K562 (cell line): ENCODE results near the gene FAM186B. TPM values are rescaled to one million over a fixed set of nuclear protein-coding genes. Genes with fewer than 3 reads are reported as not detected.

Experiments
- ATAC-seq: fragments of 200-7000 bp; cut with Tn5 transposase; 3 replicates; pipeline ENCODE4 v1.9.1; 2020; ENCODE audit warnings: moderate library complexity
- BruUV-seq: library from RNA; stranded (reverse); fragments of 400-500 nt; replicated peaks from 2 replicates; lab custom pipeline; 2021; lab: Mats Ljungman, UMichigan
- CTCF ChIA-PET: fragments of 300-600 bp; formaldehyde crosslinking; extraction: SDS; loops from one replicate; lab custom pipeline; 2021; ENCODE audit warnings: low intra/inter-chr PET ratio; lab: Yijun Ruan, JAX
- POLR2A ChIA-PET: fragments of 300-600, 350-650 bp; sonication (Branson Sonifier 250); formaldehyde crosslinking; extraction: SDS; loops from one replicate; lab custom pipeline; 2021; ENCODE audit warnings: antibody characterized with exemption, inconsistent platforms; lab: Yijun Ruan, JAX
- DNase-seq, 4 experiments: peaks; one replicate each; pipeline versions ENCODE4 v3.0.0 to v3.0.0-alpha.2; 2011 to 2018; ENCODE audit warnings: low spot score in 3 of 4, mixed read lengths in 3 of 4; ENCODE audit errors: extremely low read depth in 1 of 4
- FAIRE-seq: peaks from 2 replicates; lab custom pipeline; 2011; peaks lifted over from hg19 to GRCh38; lab: Jason Lieb, UNC
- H2AFZ ChIP-seq: 2 replicates; pipeline ENCODE4 v1.6.0; 2011; ENCODE audit warnings: low read depth, low read length, control low read depth, inconsistent platforms
- H3K27ac ChIP-seq: fragments of 200-600 bp; 3 replicates; pipeline ENCODE4 v1.8.0; 2011; ENCODE audit warnings: low read depth, mild to moderate bottlenecking, control low read depth, inconsistent platforms, low read length, moderate library complexity, mixed read lengths; ENCODE audit errors: extremely low read depth
- H3K27me3 ChIP-seq, 2 experiments: fragments of 300-600 bp in 1 of 2; 2 replicates in 1 of 2; 3 replicates in 1 of 2; pipeline versions ENCODE4 v1.6.0 to v1.8.0; 2011; ENCODE audit warnings: inconsistent platforms in 2 of 2, low read length in 2 of 2, mild to moderate bottlenecking in 1 of 2, mixed read lengths in 1 of 2, moderate library complexity in 1 of 2; ENCODE audit not compliant: control insufficient read depth in 2 of 2, insufficient read depth in 2 of 2
- H3K36me3 ChIP-seq: fragments of 300-600 bp; 3 replicates; pipeline ENCODE4 v1.8.0; 2011; ENCODE audit warnings: mild to moderate bottlenecking, low read length, inconsistent platforms; ENCODE audit not compliant: control insufficient read depth, insufficient read depth
- H3K4me1 ChIP-seq, 2 experiments: fragments of 200-600 bp in 1 of 2; replicated peaks in 1 of 2; 2 replicates in 1 of 2; 3 replicates in 1 of 2; pipeline versions ENCODE4 v1.5.1 to v1.8.0; 2011; ENCODE audit warnings: inconsistent platforms in 2 of 2, low read length in 2 of 2, mild to moderate bottlenecking in 1 of 2, mixed read lengths in 1 of 2, moderate library complexity in 1 of 2; ENCODE audit not compliant: control insufficient read depth in 2 of 2, insufficient read depth in 2 of 2
- H3K4me2 ChIP-seq: 2 replicates; pipeline ENCODE4 v1.6.1; 2011; ENCODE audit warnings: low read length, control low read depth, inconsistent platforms, mixed read lengths; ENCODE audit not compliant: insufficient read depth
- H3K4me3 ChIP-seq: fragments of 200-600 bp; sonication (generic), shearing (Covaris generic); 2 replicates; pipeline ENCODE4 v1.5.1; 2016; ENCODE audit warnings: control low read depth, inconsistent platforms
- H3K79me2 ChIP-seq: fragments of 200-600 bp; 3 replicates; pipeline ENCODE4 v1.8.0; 2011; ENCODE audit warnings: low read length, inconsistent platforms; ENCODE audit not compliant: control insufficient read depth, insufficient read depth
- H3K9ac ChIP-seq, 2 experiments: 2 replicates each; pipeline versions ENCODE4 v1.6.0 to v1.6.1; 2011; ENCODE audit warnings: low read depth in 2 of 2, low read length in 2 of 2, control low read depth in 1 of 2, inconsistent platforms in 1 of 2, mild to moderate bottlenecking in 1 of 2, mixed read lengths in 1 of 2; ENCODE audit not compliant: insufficient read depth in 1 of 2
- H3K9me1 ChIP-seq: one replicate; pipeline ENCODE4 v1.6.0; 2011; ENCODE audit warnings: inconsistent platforms, mild to moderate bottlenecking, low read length, moderate library complexity; ENCODE audit not compliant: control insufficient read depth, insufficient read depth
- H3K9me3 ChIP-seq: replicated peaks from 2 replicates; pipeline ENCODE4 v1.5.1; 2011; ENCODE audit warnings: low read depth, low read length, inconsistent platforms; ENCODE audit not compliant: control insufficient read depth, insufficient read depth
- H4K20me1 ChIP-seq: replicated peaks from 2 replicates; pipeline ENCODE4 v1.6.1; 2011; ENCODE audit warnings: low read length, inconsistent platforms, mixed read lengths; ENCODE audit not compliant: control insufficient read depth, insufficient read depth
- CBX3 ChIP-seq, 2 experiments: IDR thresholded peaks; 1 replicate in 1 of 2; 2 replicates in 1 of 2; pipeline ENCODE4 v1.6.1; 2012; ENCODE audit warnings: inconsistent platforms in 2 of 2, low read length in 2 of 2, borderline replicate concordance in 1 of 2, control low read depth in 1 of 2
- FOXA3 ChIP-seq, 2 experiments: fragments of 450-650 bp in 1 of 2; sonication (generic) in 1 of 2; formaldehyde crosslinking; IDR thresholded peaks in 1 of 2; conservative IDR thresholded peaks in 1 of 2; 2 replicates each; pipeline versions ENCODE4 v1.4.0 to v1.8.0; 2020 to 2022; ENCODE audit warnings: mild to moderate bottlenecking in 2 of 2, missing genetic modification reagents in 1 of 2
- FOXJ2 ChIP-seq: fragments of 200-800 bp; sonication (Bioruptor generic); IDR thresholded peaks from 2 replicates; pipeline ENCODE4 v1.6.1; 2016; ENCODE audit warnings: missing genetic modification characterization, missing compliant biosample characterization
- GATA2 ChIP-seq: sonication (generic); formaldehyde crosslinking; IDR thresholded peaks from 2 replicates; pipeline ENCODE4 v1.4.0; 2020; ENCODE audit warnings: mild to moderate bottlenecking, missing genetic modification reagents
- GTF3C2 ChIP-seq: IDR thresholded peaks from 3 replicates; pipeline ENCODE4 v1.6.1; 2011; ENCODE audit warnings: borderline replicate concordance, mild to moderate bottlenecking, moderate library complexity; ENCODE audit not compliant: insufficient read length; ENCODE audit errors: extremely low read depth
- HMG20A ChIP-seq: fragments of 450-650 bp; formaldehyde crosslinking; conservative IDR thresholded peaks from 2 replicates; pipeline ENCODE4 v1.4.0; 2020; ENCODE audit warnings: mild to moderate bottlenecking, mixed read lengths
- KLF10 ChIP-seq: fragments of 250-450 bp; sonication (Bioruptor Pico); IDR thresholded peaks from 2 replicates; pipeline ENCODE4 v1.6.1; 2021; ENCODE audit warnings: matching md5 sums
- KLF6 ChIP-seq: fragments of 250-450 bp; sonication (Bioruptor Pico); IDR thresholded peaks from 2 replicates; pipeline ENCODE4 v1.4.0; 2020; ENCODE audit warnings: mild to moderate bottlenecking, moderate library complexity, borderline replicate concordance
- MBD2 ChIP-seq: sonication (generic); IDR thresholded peaks from 2 replicates; pipeline ENCODE4 v1.6.1; 2016; ENCODE audit warnings: low read depth, borderline replicate concordance
- MTF1 ChIP-seq: fragments of 250-450 bp; sonication (Bioruptor Pico); IDR thresholded peaks from 2 replicates; pipeline ENCODE4 v1.9.0; 2021; ENCODE audit warnings: moderate library complexity, mild to moderate bottlenecking, inconsistent platforms, borderline replicate concordance
- MYNN ChIP-seq, 2 experiments: sonication (generic); formaldehyde crosslinking in 1 of 2; IDR thresholded peaks; 2 replicates each; pipeline versions ENCODE4 v1.5.0 to v1.6.1; 2016 to 2020; ENCODE audit warnings: antibody characterized with exemption in 1 of 2, missing genetic modification reagents in 1 of 2
- POLR2AphosphoS5 ChIP-seq: IDR thresholded peaks from 2 replicates; pipeline ENCODE4 v1.6.1; 2011; ENCODE audit warnings: mild to moderate bottlenecking, low read depth, low read length, moderate library complexity; ENCODE audit not compliant: control insufficient read depth, insufficient read depth
- RBM17 ChIP-seq: fragments of 200-400 bp; formaldehyde crosslinking; IDR thresholded peaks from 2 replicates; pipeline ENCODE4 v1.6.1; 2017; ENCODE audit warnings: low read depth, mild to moderate bottlenecking, low read length, borderline replicate concordance
- STAG1 ChIP-seq: sonication (generic); formaldehyde crosslinking; IDR thresholded peaks from 2 replicates; pipeline ENCODE4 v1.5.0; 2020; ENCODE audit warnings: missing genetic modification reagents, borderline replicate concordance
- TEAD4 ChIP-seq, 2 experiments: sonication (generic) in 1 of 2; formaldehyde crosslinking in 1 of 2; IDR thresholded peaks; 2 replicates each; pipeline versions ENCODE4 v1.6.1 to v1.8.0; 2012 to 2022; ENCODE audit warnings: borderline replicate concordance in 1 of 2, inconsistent platforms in 1 of 2, low read length in 1 of 2, mild to moderate bottlenecking in 1 of 2, missing genetic modification reagents in 1 of 2
- U2AF2 ChIP-seq: fragments of 200-400 bp; formaldehyde crosslinking; optimal IDR thresholded peaks from 2 replicates; pipeline ENCODE3; 2017; ENCODE audit warnings: low read depth, mild to moderate bottlenecking, low read length
- ZBTB1 ChIP-seq: sonication (generic); formaldehyde crosslinking; IDR thresholded peaks from 2 replicates; pipeline ENCODE4 v1.8.1; 2023; ENCODE audit warnings: missing genetic modification reagents, low read depth, mild to moderate bottlenecking, borderline replicate concordance
- ZKSCAN8 ChIP-seq: fragments of 200-800 bp; sonication (Bioruptor generic); IDR thresholded peaks from 2 replicates; pipeline ENCODE4 v1.6.1; 2016; ENCODE audit warnings: missing genetic modification characterization, missing compliant biosample characterization
- WGBS: fragments of 100-300 bp; shearing (Covaris generic); methylation state at CpG from one replicate; pipeline ENCODE4 v1.1.6; 2016; ENCODE audit warnings: low coverage, mixed read lengths; ENCODE audit not compliant: insufficient coverage; ENCODE audit errors: missing lambda C conversion rate; 5-methylcytosine and 5-hydroxymethylcytosine counted together
- in situ Hi-C: fragments of 300-500 bp; cut with MboI; formaldehyde crosslinking; loops from 4 replicates; pipeline ENCODE4 v1.15.0; 2018; ENCODE audit warnings: inconsistent platforms, mixed read lengths
- intact Hi-C: fragments of 100-400 bp; cut with micrococcal nuclease; formaldehyde crosslinking; loops from 2 replicates; pipeline ENCODE4 v1.14.2; 2022
- polyA plus RNA-seq, 8 experiments: library from polyadenylated mRNA; depleted of rRNA in 4 of 8; stranded (reverse) in 5 of 8; unstranded in 3 of 8; fragments of >200 nt; fragmentation: Nextera tagmentation in 2 of 8; fragmentation: Illumina TruSeq in 1 of 8; extraction: Ambion mirVana in 2 of 8; extraction: Trizol in 1 of 8; gene quantifications; 2 replicates each; pipeline versions ENCODE4 v1.2.1 to v1.2.3, GENCODE V29; 2011 to 2014; ENCODE audit warnings: inconsistent platforms in 1 of 8, missing spikeins in 1 of 8
- total RNA-seq, 7 experiments: library from RNA; depleted of rRNA in 6 of 7; stranded (reverse); fragments of >200 nt in 6 of 7; fragmentation: Illumina TruSeq in 2 of 7; extraction: Trizol in 2 of 7; gene quantifications; 2 replicates each; pipeline versions ENCODE4 v1.2.1 to v1.2.3, GENCODE V29; 2011 to 2021; ENCODE audit warnings: low replicate concordance in 1 of 7

FAM186B gene
- total and polyA plus RNA-seq, 9 of the 15 experiments (the other 6 are each of a cell fraction or from before 2014, with no cell fraction given): 0.07 to 0.42 (median 0.15) TPM

- TF ChIP-seq GTF3C2: no peak
Measured at GRCh38 chr12:49547090-49547690, 58.2 kb downstream of the FAM186B start (continued).

GRCh38 chr12:49546481-49546880, 59.0 kb downstream of the FAM186B start:
- DNase-seq: no peak
- peaks cover 3% of the 10 kb centered on the region for H3K9me1 ChIP-seq
- WGBS: 0% methylated on average over 1 of the region's 3 CpGs
- H3K79me2 ChIP-seq: no peaks in the 10 kb centered on the region
- H2AFZ ChIP-seq: no peak overlapping the region
- H4K20me1 ChIP-seq: no peaks in the 10 kb centered on the region
- H3K4me1 ChIP-seq: peaks cover 0 to 22% of the 10 kb centered on the region in 2 experiments; a peak in 2 of 5 replicates
- in situ Hi-C loops: no loop called here
- intact Hi-C loops: no loop called here
- FAIRE-seq: no peak
- ChIA-PET CTCF (no interaction called here), POLR2A (interaction anchor here (0.6 to 1.1 kb wide), 5 partner anchors 8 to 116 kb away, joined by 3 read pairs; no protein-coding TSS in a partner anchor)
- no TSS peak for BruUV-seq
- no peak overlapping the region for H3K4me2 ChIP-seq
- H3K9me3 ChIP-seq: no peaks in the 10 kb centered on the region
- no peak overlapping the region for H3K27ac ChIP-seq
- H3K9ac ChIP-seq: 0 out of 4 replicates have a peak overlapping the region, but pooled peaks of 1 of the 2 experiments have one; percentile 26
- peaks cover 13 to 41% of the 10 kb centered on the region in 2 experiments; a peak in 4 of 5 replicates for H3K27me3 ChIP-seq
- H3K36me3 ChIP-seq: no peaks in the 10 kb centered on the region
- ATAC-seq: no peak
- no peak overlapping the region for H3K4me3 ChIP-seq
- no peak for TF ChIP-seq ZKSCAN8 (CRISPR knock-in tag)
- no peak for TF ChIP-seq GATA2 (CRISPR knock-in tag)
- no peak for TF ChIP-seq FOXJ2 (tag)
- no peak for TF ChIP-seq POLR2AphosphoS5
- TF ChIP-seq STAG1 (CRISPR knock-in tag): no peak
- no peak for TF ChIP-seq KLF10 (CRISPR knock-in tag)
- TF ChIP-seq FOXA3 (CRISPR knock-in tag; conservative IDR thresholded peaks at IDR 0.05 in 1 of 2, IDR thresholded peaks at IDR 0.05 in 1 of 2): no peak
- no peak for TF ChIP-seq KLF6 (CRISPR knock-in tag)
- no peak for TF ChIP-seq MBD2
- TF ChIP-seq U2AF2: no peak
- no peak for TF ChIP-seq MTF1
- no peak for TF ChIP-seq CBX3 (IDR thresholded peaks at IDR 0.05; ENCODE audit: borderline replicate concordance in 1 of 2, low read length in 2 of 2)
- TF ChIP-seq HMG20A: no peak
- TF ChIP-seq TEAD4 (IDR thresholded peaks at IDR 0.05; ENCODE audit: low read length): no peak
- TF ChIP-seq TEAD4 (CRISPR knock-in tag; IDR thresholded peaks at IDR 0.05; ENCODE audit: borderline replicate concordance): no peak
- no peak for TF ChIP-seq RBM17
- TF ChIP-seq ZBTB1 (CRISPR knock-in tag): no peak
- TF ChIP-seq MYNN (IDR thresholded peaks at IDR 0.05): no peak
- TF ChIP-seq MYNN (CRISPR knock-in tag; IDR thresholded peaks at IDR 0.05): no peak
